Fibroblast of the conjunctiva (primary cell): Measurements from ENCODE around the gene GSK3B.
"Not testable (repeated sequence)": the region's sequence is repeated elsewhere in the genome, so short reads cannot be mapped to it uniquely, and the experiment has no call there.

Experiments
- DNase-seq: peaks from one replicate; pipeline ENCODE4 v3.0.0-alpha.2; 2010; ENCODE audit warnings: low read depth

GSK3B gene

DNA sequence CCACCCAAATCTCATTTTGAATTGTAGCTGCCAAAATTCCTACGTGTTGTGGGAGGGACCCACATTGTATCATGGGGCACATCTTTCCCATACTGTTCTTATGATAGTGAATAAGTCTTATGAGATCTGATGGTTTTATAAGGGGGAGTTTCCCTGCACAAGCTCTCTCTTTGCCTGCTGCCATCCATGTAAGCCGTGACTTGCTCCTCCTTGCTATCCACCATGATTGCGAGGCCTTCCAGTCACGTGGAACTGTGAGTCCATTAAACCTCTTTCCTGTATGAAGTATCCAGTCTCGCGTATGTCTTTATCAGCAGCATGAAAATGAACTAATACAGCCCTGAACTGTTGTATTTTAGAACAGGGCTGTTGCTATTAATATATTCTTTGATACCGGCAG is 40.6 kb downstream of the GSK3B start:
- DNase-seq: not testable (repeated sequence)

- no peak for DNase-seq
Observed at GRCh38 chr3:120052677-120053076, 41.6 kb downstream of the GSK3B start.

DNA sequence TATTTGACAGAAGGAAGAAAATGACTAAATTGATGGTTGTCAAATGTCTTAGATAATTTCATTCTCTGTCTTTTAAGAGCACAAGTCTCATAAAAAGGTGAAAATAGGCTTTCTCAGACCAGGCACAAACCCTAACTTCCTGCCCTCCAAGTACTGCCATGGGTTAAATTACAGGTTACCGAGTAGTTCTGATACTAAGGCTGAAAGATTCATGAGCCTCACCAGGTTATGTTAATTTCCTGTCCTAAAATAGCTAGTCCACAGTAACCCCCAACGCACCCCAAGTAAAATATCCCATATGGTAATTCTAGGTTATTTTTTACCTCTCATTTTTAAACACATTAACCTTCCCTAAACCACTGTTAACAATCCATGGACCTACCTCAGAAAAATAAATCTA is 42.0 kb downstream of the GSK3B start:
- no peak for DNase-seq

DNA sequence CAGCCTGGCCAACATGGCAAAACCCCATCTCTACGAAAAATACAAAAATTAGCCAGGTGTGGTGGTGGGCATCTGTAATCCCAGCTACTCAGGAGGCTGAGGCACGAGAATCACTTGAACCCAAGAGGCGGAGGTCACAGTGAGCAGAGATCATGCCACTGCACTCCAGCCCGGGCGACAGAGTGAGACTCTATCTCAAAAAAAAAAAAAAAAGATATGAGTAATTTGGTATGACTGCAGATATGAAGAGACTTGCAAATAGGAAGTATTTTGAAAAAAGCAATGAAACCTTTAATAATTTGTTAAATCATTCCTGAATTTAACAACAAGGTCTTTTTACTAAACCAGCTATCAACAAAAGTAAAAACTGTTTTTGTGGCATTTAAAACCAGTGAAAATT is 42.7 kb downstream of the GSK3B start:
- not testable (repeated sequence) for DNase-seq

- no peak for DNase-seq
Observed at GRCh38 chr3:120049881-120050539, 44.2 kb downstream of the GSK3B start.

- no peak for DNase-seq
Observed at GRCh38 chr3:120049072-120049471, 45.2 kb downstream of the GSK3B start.

DNA sequence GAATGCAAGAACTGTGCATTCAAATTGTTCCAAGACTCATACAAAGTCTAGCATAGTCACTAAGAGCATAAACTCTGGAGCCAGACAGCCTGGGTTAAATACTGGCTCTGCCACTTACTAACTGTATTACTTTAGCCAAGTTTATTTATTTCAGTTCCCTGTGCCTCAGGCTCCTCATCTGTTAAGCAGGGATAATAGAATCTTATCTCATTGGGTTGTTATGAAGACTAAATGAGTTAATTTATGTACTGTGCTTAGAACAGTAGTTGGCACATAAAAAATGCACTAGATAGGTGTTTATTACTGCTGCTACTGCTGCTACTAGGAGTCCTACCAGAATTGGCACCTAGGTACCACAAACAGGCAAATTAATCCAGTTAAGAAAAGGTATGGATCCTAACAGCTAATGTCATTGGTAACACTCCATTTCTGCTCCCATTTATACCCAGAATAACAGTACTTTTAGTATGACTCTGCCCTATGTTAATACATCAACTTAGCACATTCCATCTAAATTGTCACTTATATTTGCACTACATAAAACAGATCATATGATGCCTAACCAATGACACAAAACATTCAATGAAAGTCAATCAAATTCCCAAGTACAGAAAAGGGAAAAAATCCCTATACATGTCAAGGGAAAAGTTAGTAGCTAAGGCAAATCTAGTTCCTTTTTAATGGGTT is 45.7 kb downstream of the GSK3B start:
- no peak for DNase-seq

GRCh38 chr3:120047686-120048085 is 46.6 kb downstream of the GSK3B start:
- DNase-seq: no peak

DNA sequence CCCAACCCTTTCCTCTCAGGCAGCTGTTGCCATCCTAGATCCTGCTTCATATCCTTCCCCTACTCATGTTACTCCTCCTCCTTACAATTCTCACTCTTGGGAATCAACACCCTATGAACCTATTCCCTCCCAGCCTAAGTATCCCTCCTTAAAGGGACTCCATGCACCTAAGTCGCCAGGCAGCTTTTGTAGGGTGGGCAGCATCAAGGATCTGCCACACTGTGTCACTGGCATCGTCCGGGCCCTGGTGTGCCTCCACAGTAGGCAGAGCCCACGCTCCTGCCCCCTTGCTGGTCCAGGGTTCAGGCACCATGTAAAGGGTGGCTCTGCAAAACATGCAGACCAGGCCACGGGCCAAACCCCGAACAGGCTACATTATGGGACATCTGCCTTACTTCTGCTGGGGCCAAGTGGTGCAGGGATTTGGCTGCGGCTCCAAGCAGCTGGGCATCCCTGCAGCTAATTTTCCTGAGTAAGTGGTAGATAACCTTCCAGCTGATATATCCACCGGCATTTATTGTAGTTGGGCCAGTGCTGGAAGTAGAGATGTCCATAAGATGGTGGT is 53.4 kb downstream of the GSK3B start:
- DNase-seq: no peak

- no peak for DNase-seq
Observed at GRCh38 chr3:120039642-120040610, 54.3 kb downstream of the GSK3B start.

- no peak for DNase-seq
Observed at GRCh38 chr3:120033596-120033995, 60.7 kb downstream of the GSK3B start.

- DNase-seq: no peak
Observed at GRCh38 chr3:120031561-120031960, 62.7 kb downstream of the GSK3B start.

- no peak for DNase-seq
Observed at GRCh38 chr3:120029749-120030148, 64.5 kb downstream of the GSK3B start.

DNA sequence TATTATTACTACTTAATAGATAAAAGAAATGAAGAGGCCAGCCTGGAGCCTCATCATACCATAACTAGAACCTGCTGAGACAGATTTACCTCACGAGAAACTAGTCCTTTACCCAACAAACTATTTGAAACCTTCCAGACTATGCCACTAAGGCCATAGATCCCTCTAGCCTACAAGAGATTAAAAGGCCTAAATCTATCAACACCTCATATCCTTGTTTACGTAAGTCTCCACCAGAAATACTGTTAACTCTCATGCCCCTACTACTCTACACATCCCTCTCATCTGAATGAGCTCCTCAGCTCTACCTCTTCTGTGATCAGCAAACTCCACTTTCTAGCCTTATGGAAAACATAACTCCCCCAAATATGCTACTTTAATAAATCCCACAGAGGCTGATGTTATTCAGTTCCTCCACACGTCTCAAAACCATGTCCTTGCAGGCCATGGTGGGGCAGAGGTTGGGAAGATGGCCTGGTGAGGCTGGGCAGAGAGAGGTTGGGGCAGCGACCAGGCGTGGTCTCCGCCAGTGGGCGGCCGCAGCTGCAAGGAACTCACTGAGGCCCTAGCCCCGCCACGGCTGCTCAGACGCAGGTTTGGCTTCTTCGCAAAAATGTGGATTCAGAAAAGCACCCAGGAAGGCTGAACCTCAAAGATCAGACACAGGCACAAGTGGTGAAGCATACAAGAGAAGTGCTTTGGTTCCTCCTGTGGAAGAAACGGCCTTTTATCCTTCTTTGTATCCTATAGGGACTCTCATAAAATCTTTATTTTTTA is 65.8 kb downstream of the GSK3B start:
- DNase-seq: no peak

- no peak for DNase-seq
Observed at GRCh38 chr3:120027226-120027625, 67.0 kb downstream of the GSK3B start.

- no peak for DNase-seq
Observed at GRCh38 chr3:120025520-120025919, 68.7 kb downstream of the GSK3B start.

GRCh38 chr3:120024103-120024502 is 70.1 kb downstream of the GSK3B start:
- no peak for DNase-seq

GRCh38 chr3:120022729-120023128 is 71.5 kb downstream of the GSK3B start:
- no peak for DNase-seq

DNA sequence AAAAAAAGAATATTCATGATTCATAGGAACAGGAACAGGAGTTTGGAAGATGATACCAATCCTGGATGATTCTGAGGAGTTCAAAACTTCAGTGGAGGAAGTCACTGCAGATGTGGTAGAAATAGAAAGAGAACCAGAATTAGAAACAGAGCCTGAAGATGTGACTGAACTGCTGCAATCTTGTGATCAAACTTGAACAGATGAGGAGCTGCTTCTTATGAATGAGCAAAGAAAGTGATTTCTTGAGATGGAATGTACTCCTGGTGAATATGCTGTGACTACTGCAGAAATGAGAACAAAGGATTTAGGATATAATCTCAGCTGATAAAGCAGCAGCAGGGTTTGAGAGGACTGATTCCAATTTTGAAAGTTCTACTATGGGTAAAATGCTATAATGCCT is 72.7 kb downstream of the GSK3B start:
- DNase-seq: no peak

GRCh38 chr3:120018299-120018698 is 75.9 kb downstream of the GSK3B start:
- no peak for DNase-seq

DNA sequence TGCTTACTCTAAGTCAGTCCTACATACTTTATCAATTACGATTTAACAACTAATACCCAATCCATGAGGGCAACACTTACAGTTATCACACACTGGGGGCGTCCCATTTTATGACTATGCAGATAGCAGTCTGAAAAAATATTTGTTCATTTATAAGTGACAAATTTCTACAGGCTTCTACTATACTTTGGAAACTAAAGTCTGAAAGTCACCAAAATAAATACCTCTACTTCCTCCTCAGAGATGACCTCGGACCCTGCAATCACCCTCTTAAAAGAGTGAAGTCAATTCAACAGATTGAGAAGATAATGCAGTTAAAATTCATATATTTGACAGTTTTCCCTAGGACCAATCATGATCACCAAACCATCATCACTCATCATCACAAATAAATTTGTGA is 76.6 kb downstream of the GSK3B start:
- no peak for DNase-seq

DNA sequence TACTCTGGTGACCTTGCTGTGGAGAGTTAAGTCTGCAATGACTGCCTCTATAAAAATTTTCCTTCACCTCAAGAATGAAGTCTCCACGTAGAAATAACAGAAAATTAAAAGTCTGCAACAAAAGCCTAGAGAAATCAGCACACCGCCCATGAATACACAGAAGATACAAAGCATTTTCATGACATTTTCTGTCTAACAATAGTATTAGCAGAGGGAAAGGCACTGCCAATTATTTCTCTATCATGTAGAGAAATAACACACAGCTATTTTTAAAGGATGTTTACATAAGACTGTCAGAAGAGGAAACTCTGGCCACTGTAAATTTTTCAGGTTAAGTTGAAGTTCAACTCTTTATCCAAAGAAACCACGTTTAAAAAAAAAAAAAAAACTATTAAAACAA is 80.8 kb downstream of the GSK3B start:
- no peak for DNase-seq
